HG03342 (cell line): ENCODE data around the gene FAF2.

Experiments
- ATAC-seq: cut with Tn5 transposase; IDR thresholded peaks from one replicate; pipeline ENCODE4 v1.9.1; 2021; ENCODE audit warnings: mild to moderate bottlenecking, moderate library complexity; ENCODE audit not compliant: unreplicated experiment

Gene FAF2

DNA sequence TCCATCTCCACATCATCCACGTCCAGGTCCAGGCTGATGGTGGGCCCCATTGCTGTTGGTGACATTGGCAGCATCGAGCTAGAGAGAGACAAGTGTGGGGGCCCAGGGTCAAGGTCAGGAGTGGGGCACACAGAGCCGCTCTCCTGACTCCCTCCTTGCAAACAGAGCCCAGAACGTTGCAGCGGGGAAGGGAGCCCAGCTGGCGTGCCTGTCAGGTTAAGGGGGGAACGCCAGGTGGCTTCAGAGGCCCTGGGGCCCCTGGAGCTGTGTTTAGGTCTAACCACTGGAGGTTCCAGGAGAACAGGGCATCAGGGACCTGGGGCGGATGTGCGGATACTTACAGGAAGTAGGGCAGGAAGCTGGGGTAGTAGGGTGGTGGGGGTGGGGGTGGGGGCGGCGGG lies 81.6 kb downstream of the FAF2 start:
- ATAC-seq: no peak

- no peak for ATAC-seq
These were observed 82.3 kb downstream of the FAF2 start for GRCh38 chr5:176530393-176530982.

DNA sequence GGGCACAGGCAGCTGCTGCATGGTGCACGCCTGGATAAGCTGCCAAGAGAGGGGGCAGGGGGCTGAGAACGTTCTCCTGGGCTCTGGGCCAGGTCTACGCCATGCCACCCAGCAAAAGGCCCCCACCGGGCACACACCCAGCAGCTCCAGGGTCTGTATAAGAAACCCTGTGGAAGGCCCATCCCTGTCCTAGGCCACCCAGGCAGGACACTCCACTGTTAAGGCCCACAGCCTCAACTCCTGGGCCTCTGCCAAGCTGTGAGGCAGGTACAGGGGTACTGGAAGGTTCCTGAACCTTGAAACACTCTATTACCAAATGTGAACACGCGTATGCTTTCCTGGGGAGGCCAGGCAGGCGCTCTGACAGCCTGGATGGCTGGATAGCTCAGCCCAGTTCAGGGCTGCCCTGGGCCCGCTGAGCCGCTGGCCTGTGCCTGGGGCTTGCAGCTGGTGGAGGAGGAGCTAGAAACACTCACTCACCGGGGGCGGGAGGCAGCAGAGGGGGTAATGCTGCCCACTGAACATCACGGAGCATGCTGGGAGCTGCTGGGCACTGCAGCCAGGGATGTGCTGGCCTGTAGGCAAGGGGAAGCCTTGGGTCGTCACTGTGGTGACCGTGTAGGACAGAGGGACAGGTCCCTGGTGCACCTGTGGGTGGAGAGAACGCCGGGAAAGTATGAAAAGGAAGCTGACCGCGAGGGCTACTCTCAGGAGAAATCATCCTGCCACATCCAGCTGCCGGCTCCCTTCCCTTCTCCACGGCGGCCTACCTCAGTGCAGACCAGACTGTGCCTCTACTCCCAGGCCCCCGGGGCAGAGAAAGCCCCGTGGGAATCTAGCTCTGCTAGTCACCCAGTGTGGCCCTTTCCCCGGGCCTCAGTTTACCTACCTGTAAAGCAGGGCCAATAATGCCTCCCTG lies 83.1 kb downstream of the FAF2 start:
- no peak for ATAC-seq

DNA sequence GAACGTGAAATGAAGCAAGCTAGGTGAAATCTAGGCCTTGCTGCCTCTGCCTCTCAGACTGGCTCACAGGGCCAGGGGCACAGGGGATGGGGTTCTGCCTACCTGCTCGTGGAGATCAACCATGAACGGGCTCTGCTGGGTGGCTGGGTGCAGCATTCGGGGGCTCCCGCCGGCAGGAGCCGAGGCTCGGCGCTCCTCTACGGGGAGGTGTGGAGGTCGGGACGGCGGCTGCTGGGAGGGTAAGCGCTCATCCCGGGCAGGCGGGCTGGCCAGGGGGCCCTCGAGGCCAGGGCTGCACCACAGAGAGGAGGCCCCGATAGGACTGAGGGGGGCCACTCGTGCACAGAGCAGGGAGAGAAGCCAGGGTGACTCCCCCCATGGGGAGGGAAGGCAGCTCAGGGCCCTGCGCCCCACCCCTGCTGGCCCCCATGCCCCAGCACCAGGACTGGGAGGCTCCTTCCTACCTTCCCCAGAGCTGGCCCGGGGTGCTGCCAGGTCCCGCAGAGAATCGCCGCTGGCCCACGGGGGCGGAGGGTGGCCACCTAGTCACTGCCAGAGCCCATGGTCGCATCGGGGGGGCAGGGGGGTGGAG lies 83.8 kb downstream of the FAF2 start:
- no peak for ATAC-seq

GRCh38 chr5:176532795-176533194 lies 84.6 kb downstream of the FAF2 start:
- no peak for ATAC-seq

- ATAC-seq: no peak
These were observed 85.2 kb downstream of the FAF2 start for GRCh38 chr5:176533390-176533789.

GRCh38 chr5:176533894-176534611 lies 85.9 kb downstream of the FAF2 start:
- ATAC-seq: no peak

- no peak for ATAC-seq
These were observed 86.5 kb downstream of the FAF2 start for GRCh38 chr5:176534640-176535039.

- no peak for ATAC-seq
These were observed 87.0 kb downstream of the FAF2 start for GRCh38 chr5:176535101-176535663.

GRCh38 chr5:176535664-176536131 lies 87.5 kb downstream of the FAF2 start:
- ATAC-seq: no peak

GRCh38 chr5:176536132-176536901 lies 88.1 kb downstream of the FAF2 start:
- ATAC-seq: no peak

DNA sequence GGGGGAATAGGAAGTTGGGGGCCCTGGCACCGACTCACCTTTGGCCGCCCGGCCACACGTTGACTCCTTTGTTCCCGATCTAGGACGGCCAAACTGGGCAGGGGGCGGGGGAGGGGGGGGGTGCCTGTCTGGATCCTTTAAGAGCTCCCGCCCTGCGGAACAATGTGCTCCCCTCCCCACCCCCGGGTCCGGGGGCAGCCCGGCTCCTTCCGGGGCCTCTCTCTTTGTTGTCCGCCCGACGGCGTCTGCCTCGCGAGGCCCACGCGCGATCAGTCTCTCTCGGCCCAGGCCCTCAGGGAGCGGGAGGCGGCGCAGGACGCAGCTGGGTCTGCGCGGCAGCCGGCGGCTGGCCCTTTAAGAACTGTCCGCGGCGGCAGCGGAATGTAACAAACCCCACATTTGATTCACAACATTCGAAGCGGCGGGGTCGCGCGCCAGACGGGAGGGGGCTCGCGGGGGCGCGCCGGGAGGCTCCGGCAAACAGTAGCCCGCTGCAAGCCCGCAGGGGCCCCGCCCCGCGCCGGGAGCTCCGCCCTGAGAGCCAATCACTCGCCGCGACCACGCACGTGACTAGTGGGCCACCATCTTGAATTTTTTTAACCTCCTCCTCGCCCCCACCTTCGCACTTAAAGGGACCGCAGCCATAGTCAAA lies 88.8 kb downstream of the FAF2 start, which contains the start of gene RNF44:
RNF44 (minus strand) TSS at position 501 of the 652 bp plus-strand sequence. CDS start 4,930 bp downstream, outside the sequence.
- peak; percentile 54 for ATAC-seq

DNA sequence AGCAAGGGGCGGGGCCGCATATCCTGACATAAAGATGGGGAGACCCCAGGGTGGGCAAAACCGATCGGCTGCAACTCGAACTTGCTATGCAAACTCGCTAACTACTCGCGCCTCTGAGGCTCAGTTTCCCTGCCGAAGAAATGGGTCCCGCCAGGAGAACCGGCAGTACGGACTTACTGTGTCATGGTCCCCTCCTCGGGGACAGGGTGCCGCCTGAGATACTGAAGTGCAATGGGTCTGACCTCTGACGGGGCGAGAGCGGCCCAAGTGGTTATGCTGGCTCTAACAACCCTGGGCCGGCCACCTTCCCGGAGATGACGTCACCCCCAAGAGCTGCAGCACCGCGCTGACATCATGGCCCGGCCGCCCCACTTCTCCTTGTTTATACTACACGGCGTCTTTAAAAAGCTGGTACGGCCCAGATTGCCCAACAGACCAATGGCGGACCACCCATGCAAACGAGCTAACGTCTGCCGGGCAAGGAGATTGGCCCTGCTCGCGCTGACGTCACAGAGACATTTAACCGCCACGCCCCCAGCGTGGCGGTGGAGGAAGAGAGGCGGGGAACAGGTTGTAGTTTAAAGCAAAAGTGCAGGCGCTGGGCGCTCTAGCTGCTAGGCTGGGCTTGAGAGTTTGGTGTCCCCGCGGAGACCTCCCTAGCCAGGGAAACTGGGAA lies 89.5 kb downstream of the FAF2 start:
- peak; percentile 68 for ATAC-seq

DNA sequence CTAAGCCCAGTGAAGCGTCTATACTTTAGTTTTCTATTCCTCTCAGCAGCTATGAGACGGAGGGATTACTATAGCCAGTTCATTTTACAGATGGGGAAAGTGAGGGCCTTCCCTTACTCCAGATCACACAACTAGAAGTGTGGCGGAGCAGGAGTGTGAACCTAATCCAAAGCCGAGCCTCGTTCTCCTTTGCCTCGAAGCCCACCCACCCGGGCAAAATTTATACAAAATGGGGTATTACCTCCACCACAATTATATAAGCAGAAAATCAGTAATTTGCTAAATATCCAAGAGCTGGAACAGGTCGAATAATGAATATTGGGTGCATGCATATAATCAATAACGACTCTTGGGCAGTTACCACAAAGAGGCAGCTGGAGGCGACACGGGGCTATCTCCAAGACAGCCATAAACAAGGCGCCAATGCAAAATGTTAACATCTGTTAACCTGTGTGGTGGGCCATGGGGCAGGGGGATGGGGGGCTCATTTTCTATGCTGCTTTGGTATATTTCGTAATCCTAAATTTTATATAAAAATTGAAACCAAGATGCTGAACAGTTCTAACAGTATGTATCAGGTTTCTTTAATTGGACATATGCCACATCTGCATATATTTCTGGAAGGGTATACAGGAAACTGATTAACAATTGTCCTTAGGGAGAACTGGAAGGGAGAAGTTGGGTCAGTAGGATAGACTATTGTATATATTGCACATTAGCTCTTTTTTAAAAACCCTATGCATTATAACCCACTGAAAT lies 90.2 kb downstream of the FAF2 start:
- ATAC-seq: no peak

DNA sequence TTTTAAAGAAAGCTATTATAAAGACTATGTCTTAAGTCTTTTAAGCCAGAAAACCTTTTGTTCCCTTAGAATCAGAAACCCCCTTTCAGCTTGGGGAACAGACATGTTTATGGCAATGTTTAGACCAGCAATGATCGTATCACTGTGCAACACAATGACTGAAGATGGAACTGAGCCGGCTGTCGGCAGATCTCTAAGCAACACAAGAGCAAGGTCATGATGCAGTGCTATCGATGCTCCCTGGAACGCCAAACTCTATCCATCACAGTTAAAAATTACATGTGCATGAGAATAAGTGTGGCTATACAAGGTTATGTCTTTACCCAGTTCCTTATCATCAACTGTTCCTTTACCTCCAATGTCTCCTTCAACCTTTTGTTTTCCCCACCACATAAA lies 90.8 kb downstream of the FAF2 start:
- no peak for ATAC-seq

DNA sequence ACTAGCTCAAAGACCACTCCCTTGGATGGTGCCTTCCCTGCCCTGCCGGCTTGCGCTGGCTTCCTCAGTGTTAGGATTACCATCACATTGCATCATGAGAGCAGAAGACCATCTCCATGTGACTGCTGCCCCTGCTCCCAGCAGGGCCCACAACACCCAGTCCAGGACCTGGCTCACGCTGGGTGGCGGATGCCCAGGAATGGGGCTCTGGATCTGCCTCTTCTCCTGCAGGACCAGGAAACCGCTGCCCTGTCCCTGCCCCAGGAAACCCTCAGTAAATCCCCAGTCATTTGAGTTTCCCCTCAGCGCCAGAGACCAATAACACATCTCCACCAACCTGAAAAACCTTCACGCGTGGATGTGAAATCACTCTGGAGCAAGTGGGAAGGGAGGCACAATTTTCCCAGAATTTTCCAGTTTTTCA lies 92.3 kb downstream of the FAF2 start:
- no peak for ATAC-seq

DNA sequence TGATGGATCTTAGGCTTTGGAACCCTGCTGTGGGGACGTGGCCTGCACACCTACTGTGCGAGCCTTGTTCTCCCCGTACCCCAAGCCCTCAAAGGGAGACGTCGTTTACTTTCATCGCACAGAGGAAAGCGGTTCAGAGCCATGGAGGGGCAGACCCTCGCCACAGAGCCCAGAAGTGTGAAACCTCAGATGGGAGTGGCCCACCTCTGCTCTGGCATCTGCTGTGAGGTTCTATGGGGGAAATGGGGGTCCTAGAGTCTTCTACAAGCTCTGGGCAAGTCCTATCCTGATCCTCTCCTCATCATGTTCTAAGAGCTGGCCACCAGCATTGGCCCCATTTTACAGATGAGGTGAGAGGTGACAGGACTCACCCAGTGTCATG lies 92.8 kb downstream of the FAF2 start:
- ATAC-seq: no peak
